Measurements from ENCODE around the gene MLF2. TPM values are rescaled to one million over a fixed set of nuclear protein-coding genes. Genes with fewer than 3 reads are reported as not detected.

The MLF2 gene
- total and polyA plus RNA-seq, 2 of the 13 experiments (the other 11 are each of a cell fraction or from before 2014, with no cell fraction given) = 88.1 to 167 TPM

DNA sequence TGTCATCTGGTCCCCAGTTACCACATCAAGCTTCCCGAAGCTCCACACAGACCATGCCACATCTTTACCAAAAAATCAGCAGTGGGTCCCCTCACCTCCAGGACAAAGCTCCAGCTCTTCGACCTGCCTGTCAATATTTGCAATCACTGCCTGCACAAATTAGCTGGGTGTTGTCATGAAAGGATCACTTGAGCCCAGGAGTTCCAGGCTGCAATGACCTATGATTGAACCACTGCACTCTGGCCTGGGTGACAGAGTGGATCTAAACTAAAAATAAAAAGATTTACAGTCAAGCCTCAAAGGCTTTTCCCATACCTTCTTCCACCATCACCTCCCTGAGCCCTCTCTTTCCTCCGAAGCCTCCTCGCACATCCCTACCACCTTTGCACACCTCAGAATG lies 43.6 kb upstream of the MLF2 start (continued):
- TF ChIP-seq, protein P1, sequence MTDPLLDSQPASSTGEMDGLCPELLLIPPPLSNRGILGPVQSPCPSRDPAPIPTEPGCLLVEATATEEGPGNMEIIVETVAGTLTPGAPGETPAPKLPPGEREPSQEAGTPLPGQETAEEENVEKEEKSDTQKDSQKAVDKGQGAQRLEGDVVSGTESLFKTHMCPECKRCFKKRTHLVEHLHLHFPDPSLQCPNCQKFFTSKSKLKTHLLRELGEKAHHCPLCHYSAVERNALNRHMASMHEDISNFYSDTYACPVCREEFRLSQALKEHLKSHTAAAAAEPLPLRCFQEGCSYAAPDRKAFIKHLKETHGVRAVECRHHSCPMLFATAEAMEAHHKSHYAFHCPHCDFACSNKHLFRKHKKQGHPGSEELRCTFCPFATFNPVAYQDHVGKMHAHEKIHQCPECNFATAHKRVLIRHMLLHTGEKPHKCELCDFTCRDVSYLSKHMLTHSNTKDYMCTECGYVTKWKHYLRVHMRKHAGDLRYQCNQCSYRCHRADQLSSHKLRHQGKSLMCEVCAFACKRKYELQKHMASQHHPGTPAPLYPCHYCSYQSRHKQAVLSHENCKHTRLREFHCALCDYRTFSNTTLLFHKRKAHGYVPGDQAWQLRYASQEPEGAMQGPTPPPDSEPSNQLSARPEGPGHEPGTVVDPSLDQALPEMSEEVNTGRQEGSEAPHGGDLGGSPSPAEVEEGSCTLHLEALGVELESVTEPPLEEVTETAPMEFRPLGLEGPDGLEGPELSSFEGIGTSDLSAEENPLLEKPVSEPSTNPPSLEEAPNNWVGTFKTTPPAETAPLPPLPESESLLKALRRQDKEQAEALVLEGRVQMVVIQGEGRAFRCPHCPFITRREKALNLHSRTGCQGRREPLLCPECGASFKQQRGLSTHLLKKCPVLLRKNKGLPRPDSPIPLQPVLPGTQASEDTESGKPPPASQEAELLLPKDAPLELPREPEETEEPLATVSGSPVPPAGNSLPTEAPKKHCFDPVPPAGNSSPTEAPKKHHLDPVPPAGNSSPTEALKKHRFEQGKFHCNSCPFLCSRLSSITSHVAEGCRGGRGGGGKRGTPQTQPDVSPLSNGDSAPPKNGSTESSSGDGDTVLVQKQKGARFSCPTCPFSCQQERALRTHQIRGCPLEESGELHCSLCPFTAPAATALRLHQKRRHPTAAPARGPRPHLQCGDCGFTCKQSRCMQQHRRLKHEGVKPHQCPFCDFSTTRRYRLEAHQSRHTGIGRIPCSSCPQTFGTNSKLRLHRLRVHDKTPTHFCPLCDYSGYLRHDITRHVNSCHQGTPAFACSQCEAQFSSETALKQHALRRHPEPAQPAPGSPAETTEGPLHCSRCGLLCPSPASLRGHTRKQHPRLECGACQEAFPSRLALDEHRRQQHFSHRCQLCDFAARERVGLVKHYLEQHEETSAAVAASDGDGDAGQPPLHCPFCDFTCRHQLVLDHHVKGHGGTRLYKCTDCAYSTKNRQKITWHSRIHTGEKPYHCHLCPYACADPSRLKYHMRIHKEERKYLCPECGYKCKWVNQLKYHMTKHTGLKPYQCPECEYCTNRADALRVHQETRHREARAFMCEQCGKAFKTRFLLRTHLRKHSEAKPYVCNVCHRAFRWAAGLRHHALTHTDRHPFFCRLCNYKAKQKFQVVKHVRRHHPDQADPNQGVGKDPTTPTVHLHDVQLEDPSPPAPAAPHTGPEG (CRISPR knock-in tag; IDR thresholded peaks at IDR 0.05) = no peak
- TF ChIP-seq AHR (CRISPR knock-in tag; IDR thresholded peaks at IDR 0.05) = no peak
- no peak for TF ChIP-seq ZNF367 (CRISPR knock-in tag; IDR thresholded peaks at IDR 0.05; ENCODE audit: borderline replicate concordance)
- TF ChIP-seq, protein P2, sequence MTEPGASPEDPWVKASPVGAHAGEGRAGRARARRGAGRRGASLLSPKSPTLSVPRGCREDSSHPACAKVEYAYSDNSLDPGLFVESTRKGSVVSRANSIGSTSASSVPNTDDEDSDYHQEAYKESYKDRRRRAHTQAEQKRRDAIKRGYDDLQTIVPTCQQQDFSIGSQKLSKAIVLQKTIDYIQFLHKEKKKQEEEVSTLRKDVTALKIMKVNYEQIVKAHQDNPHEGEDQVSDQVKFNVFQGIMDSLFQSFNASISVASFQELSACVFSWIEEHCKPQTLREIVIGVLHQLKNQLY (CRISPR knock-in tag; IDR thresholded peaks at IDR 0.05) = no peak
- TF ChIP-seq PAF1 (CRISPR knock-in tag; IDR thresholded peaks at IDR 0.05) = no peak
- peak; percentile 87 for TF ChIP-seq RARA (CRISPR knock-in tag; IDR thresholded peaks at IDR 0.05)
- TF ChIP-seq ZFP82 (CRISPR knock-in tag; IDR thresholded peaks at IDR 0.05; ENCODE audit: borderline replicate concordance) = no peak
- TF ChIP-seq, protein P3, sequence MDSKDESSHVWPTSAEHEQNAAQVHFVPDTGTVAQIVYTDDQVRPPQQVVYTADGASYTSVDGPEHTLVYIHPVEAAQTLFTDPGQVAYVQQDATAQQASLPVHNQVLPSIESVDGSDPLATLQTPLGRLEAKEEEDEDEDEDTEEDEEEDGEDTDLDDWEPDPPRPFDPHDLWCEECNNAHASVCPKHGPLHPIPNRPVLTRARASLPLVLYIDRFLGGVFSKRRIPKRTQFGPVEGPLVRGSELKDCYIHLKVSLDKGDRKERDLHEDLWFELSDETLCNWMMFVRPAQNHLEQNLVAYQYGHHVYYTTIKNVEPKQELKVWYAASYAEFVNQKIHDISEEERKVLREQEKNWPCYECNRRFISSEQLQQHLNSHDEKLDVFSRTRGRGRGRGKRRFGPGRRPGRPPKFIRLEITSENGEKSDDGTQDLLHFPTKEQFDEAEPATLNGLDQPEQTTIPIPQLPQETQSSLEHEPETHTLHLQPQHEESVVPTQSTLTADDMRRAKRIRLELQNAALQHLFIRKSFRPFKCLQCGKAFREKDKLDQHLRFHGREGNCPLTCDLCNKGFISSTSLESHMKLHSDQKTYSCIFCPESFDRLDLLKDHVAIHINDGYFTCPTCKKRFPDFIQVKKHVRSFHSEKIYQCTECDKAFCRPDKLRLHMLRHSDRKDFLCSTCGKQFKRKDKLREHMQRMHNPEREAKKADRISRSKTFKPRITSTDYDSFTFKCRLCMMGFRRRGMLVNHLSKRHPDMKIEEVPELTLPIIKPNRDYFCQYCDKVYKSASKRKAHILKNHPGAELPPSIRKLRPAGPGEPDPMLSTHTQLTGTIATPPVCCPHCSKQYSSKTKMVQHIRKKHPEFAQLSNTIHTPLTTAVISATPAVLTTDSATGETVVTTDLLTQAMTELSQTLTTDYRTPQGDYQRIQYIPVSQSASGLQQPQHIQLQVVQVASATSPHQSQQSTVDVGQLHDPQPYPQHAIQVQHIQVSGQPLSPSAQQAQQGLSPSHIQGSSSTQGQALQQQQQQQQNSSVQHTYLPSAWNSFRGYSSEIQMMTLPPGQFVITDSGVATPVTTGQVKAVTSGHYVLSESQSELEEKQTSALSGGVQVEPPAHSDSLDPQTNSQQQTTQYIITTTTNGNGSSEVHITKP (CRISPR knock-in tag; IDR thresholded peaks at IDR 0.05; ENCODE audit: low read depth) = no peak
- no peak for TF ChIP-seq TGIF2 (CRISPR knock-in tag; IDR thresholded peaks at IDR 0.05)
- peak; percentile 77; the same call in 1 of the 2 replicates for TF ChIP-seq GFI1 (CRISPR knock-in tag; IDR thresholded peaks at IDR 0.05; ENCODE audit: borderline replicate concordance)
- TF ChIP-seq HCFC1 (IDR thresholded peaks at IDR 0.05; ENCODE audit: low read depth, low read length) = no peak
- TF ChIP-seq ZNF3 (CRISPR knock-in tag; IDR thresholded peaks at IDR 0.05) = no peak
- TF ChIP-seq ZSCAN25 (CRISPR knock-in tag; IDR thresholded peaks at IDR 0.05) = no peak
- TF ChIP-seq, protein P4, sequence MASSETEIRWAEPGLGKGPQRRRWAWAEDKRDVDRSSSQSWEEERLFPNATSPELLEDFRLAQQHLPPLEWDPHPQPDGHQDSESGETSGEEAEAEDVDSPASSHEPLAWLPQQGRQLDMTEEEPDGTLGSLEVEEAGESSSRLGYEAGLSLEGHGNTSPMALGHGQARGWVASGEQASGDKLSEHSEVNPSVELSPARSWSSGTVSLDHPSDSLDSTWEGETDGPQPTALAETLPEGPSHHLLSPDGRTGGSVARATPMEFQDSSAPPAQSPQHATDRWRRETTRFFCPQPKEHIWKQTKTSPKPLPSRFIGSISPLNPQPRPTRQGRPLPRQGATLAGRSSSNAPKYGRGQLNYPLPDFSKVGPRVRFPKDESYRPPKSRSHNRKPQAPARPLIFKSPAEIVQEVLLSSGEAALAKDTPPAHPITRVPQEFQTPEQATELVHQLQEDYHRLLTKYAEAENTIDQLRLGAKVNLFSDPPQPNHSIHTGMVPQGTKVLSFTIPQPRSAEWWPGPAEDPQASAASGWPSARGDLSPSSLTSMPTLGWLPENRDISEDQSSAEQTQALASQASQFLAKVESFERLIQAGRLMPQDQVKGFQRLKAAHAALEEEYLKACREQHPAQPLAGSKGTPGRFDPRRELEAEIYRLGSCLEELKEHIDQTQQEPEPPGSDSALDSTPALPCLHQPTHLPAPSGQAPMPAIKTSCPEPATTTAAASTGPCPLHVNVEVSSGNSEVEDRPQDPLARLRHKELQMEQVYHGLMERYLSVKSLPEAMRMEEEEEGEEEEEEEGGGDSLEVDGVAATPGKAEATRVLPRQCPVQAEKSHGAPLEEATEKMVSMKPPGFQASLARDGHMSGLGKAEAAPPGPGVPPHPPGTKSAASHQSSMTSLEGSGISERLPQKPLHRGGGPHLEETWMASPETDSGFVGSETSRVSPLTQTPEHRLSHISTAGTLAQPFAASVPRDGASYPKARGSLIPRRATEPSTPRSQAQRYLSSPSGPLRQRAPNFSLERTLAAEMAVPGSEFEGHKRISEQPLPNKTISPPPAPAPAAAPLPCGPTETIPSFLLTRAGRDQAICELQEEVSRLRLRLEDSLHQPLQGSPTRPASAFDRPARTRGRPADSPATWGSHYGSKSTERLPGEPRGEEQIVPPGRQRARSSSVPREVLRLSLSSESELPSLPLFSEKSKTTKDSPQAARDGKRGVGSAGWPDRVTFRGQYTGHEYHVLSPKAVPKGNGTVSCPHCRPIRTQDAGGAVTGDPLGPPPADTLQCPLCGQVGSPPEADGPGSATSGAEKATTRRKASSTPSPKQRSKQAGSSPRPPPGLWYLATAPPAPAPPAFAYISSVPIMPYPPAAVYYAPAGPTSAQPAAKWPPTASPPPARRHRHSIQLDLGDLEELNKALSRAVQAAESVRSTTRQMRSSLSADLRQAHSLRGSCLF (CRISPR knock-in tag; IDR thresholded peaks at IDR 0.05; ENCODE audit: borderline replicate concordance) = no peak
- no peak for TF ChIP-seq ZFP36L2 (CRISPR knock-in tag; IDR thresholded peaks at IDR 0.05)
- TF ChIP-seq HMG20A (CRISPR knock-in tag; IDR thresholded peaks at IDR 0.05; ENCODE audit: borderline replicate concordance) = no peak
- no peak for TF ChIP-seq FOSL1 (CRISPR knock-in tag; IDR thresholded peaks at IDR 0.05; ENCODE audit: borderline replicate concordance)
